HTERT RPE-1 (cell line): ENCODE results near the gene EMC10.

Source experiments
- in situ Hi-C: fragments of 300-500 bp; cut with MboI; formaldehyde crosslinking; loops from 4 replicates; pipeline ENCODE4 v1.14.3; 2020; ENCODE audit warnings: low sequenced_read_pairs

Gene EMC10

GRCh38 chr19:50477751-50478515, 1.6 kb downstream of the EMC10 start:
- in situ Hi-C loops, result no loop called here

- in situ Hi-C loops, result no loop called here
Observed at GRCh38 chr19:50478901-50479715, 2.8 kb downstream of the EMC10 start.

DNA sequence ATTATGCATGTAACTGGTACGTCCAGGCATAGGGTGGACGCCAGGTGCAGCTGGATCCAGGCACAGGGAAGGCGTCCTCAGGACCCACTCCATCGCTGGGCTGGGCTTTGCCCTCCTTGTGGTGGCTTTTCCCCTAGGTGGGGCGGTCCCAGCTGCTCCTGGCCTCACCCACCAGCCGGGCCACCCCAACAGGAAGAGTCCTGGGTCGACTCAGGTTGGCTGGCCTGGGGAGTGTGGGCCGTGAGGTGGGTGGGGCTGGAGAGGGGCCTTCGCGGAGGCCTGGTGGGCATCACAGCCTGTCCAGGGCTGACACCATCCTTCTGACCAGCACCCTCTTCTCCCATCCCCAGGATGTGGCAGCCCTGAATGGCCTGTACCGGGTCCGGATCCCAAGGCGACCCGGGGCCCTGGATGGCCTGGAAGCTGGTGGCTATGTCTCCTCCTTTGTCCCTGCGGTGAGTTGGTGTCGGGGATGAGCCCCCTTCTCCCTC, 3.5 kb downstream of the EMC10 start:
- in situ Hi-C loops, result no loop called here

DNA sequence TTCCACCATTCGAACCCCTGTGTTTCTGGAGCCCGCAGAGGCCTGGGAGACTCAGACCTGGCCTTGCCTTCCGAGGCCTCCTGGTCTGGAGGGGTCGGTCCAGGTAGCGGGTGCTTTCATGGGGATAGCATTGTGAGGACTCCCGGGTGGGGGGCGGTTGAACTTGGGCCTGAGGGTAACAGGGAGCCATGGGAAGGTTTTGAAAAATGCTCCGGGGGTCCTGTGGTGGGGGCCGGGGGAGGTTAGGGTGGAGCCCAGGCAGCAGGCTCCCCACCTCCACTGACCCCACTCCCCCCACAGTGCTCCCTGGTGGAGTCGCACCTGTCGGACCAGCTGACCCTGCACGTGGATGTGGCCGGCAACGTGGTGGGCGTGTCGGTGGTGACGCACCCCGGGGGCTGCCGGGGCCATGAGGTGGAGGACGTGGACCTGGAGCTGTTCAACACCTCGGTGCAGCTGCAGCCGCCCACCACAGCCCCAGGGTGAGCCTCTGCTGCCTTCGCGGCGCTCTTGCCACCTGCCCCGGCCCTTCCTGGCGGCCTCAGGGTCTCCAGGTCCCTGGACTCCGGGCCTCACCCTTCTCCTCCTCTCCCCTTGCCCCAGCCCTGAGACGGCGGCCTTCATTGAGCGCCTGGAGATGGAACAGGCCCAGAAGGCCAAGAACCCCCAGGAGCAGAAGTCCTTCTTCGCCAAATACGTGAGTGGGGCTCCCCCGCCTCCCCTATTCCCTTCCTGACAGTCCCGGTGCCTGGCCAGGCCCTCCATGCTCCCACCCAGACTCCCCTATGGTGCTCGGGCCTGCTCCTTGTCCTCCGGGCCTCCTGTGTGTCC, 4.2 kb downstream of the EMC10 start:
- in situ Hi-C loops, result no loop called here

- in situ Hi-C loops, result no loop called here
Observed at GRCh38 chr19:50481351-50482149, 5.2 kb downstream of the EMC10 start.

GRCh38 chr19:50482271-50482855, 6.1 kb downstream of the EMC10 start:
- in situ Hi-C loops, result no loop called here

- in situ Hi-C loops, result no loop called here
Observed at GRCh38 chr19:50482916-50483315, 6.6 kb downstream of the EMC10 start.

- in situ Hi-C loops, result no loop called here
Observed at GRCh38 chr19:50485284-50485955, 9.1 kb downstream of the EMC10 start.

- in situ Hi-C loops, result no loop called here
Observed at GRCh38 chr19:50486823-50487515, 10.7 kb downstream of the EMC10 start.

DNA sequence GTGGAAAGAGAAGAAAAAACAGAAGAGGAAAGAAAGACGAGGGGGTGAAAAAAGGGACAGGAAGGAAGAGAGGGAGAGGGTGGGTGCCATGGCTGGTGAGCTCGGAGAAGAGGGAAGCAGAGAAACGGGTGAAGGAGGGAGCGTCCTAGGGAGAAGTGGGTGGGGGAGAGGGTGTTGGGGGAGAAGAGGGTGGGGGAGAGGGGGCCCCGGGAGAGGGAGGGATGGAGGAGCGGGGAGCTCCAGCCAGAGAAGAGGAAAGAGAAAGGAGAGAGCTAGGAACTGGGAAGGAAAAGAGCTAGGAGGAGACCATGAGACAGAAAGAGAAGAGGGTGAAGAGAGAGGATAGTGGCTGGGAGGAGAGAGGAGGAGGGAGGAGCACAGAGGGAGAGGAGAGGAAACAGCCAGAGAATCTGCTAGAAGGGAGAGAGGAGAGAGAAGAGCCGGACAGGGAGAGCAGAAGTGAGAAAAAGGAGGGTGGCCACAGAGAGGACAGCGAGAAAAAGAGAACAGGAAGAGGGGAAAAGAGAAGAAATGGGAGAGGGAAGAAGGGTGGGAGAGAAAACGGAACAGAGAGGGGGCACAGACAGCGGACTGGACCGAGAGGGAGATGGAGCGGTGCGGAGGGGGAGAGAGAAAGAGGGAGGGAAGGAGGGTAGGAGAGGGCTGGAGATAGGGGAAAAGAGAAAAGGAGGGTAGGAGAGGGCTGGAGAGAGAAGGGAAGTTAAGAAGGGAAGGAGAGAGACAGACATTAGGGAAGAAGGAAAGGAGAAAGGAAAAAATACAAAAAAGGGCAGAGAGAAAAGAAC, 12.3 kb downstream of the EMC10 start:
- in situ Hi-C loops, result no loop called here

- in situ Hi-C loops, result no loop called here
Observed at GRCh38 chr19:50489461-50490011, 13.2 kb downstream of the EMC10 start.

GRCh38 chr19:50490411-50490811, 14.1 kb downstream of the EMC10 start:
- in situ Hi-C loops, result no loop called here

GRCh38 chr19:50490991-50491472, 14.7 kb downstream of the EMC10 start:
- in situ Hi-C loops, result no loop called here

DNA sequence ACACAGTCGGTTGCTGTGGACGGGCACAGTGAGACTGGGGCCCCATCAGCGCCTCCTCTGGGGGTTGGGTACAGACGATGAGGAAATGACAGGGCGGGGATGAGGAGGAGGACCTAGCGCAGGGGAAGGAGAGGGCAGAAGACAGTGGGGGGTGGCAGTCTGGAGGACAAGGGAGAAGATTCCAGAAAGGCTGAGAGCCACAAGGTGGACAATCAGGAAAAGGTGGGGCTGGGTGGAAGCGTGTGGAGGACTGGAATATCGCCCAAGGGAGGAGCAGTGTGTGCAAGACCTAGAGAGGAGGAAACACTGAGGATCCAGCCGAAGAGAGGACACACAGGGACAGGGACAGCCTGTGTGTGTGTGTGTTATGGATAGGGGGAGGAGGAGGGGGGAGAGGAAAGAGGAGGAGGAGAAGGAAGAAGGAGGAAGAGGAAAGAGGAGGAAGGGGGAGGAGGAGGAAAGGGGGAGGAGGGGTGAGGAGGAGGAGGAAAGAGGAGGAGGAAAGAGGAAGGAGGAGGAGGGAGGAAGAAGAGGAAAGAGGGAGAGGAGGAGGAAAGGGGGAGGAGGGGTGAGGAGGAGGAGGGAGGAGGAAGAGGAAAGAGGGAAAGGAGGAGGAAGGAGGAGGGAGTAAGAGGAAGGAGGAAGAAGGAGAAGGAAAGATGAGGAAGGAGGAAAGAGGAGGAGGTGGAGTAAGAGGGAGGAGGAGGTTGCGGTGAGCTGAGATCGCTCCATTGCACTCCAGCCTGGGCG, 16.2 kb downstream of the EMC10 start:
- in situ Hi-C loops, result no loop called here

DNA sequence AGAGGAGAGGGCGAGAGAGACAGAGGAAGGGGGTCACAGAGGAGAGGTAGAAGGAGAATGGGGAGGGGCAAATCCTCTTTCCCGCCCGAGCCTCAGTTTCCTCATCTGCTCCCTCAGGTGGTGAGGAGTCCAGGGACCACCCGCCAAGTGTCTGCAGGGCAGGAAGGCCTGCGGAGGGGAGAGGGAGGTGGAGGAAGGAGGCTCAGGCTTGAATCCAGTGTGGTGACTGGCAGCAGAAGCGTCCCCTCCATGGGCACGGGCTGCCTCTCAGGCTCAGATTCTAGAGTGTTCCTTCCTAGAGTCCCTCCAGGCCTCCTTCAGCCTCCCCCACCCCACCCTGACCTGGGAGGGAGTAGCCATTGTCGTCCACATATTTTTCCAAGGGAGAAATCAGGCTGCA, 16.9 kb downstream of the EMC10 start:
- in situ Hi-C loops, result no loop called here

DNA sequence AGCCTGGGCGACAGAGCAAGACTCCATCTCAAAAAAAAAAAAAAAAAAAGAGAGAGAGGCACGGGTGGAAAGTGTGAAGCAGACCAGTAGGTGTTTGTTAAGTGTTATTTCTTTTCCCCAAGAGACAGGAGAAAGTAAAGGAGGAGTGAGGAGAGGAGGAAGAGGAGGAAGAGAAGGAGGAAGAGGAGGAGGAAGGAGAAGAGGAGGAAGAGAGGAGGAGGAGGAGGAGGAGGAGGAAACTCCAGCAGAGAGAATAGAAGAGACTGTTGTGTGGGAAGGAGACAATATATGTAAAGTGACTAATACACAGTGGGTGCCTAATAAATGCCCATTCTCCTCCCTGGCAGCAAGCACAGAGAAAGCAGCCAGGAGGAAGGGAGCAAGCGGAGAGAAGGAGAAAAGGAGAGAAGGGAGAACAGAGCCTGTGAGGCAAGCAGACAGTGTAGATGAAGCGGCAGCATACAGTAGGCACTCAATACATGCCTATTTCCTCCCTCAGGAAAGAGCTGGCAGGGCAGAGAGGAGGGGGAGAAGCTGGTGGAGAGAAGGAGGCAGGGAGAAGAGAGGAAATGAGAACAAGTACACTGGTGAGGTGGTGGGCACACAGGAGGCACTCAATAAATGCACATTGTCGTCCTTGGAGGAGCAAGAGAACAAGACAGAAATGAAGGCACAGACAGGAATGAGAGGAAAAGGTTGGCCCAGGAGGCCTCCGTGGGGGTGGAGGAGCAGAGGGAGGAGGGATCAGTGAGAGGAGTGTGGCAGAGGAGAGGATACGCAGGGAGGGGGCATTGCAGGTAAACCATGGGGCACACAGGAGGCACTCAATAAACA, 18.1 kb downstream of the EMC10 start:
- in situ Hi-C loops, result no loop called here
